SH-SY5Y (cell line): ENCODE results near the gene CTNNBIP1.

Experiments used
- GATA2 ChIP-seq: IDR thresholded peaks from 2 replicates; pipeline ENCODE4 v1.6.1; 2011; ENCODE audit warnings: mild to moderate bottlenecking, low read depth, low read length
- GATA3 ChIP-seq: IDR thresholded peaks from 2 replicates; pipeline ENCODE4 v1.6.1; 2011; ENCODE audit warnings: low read depth, mild to moderate bottlenecking, low read length, moderate library complexity

DNA sequence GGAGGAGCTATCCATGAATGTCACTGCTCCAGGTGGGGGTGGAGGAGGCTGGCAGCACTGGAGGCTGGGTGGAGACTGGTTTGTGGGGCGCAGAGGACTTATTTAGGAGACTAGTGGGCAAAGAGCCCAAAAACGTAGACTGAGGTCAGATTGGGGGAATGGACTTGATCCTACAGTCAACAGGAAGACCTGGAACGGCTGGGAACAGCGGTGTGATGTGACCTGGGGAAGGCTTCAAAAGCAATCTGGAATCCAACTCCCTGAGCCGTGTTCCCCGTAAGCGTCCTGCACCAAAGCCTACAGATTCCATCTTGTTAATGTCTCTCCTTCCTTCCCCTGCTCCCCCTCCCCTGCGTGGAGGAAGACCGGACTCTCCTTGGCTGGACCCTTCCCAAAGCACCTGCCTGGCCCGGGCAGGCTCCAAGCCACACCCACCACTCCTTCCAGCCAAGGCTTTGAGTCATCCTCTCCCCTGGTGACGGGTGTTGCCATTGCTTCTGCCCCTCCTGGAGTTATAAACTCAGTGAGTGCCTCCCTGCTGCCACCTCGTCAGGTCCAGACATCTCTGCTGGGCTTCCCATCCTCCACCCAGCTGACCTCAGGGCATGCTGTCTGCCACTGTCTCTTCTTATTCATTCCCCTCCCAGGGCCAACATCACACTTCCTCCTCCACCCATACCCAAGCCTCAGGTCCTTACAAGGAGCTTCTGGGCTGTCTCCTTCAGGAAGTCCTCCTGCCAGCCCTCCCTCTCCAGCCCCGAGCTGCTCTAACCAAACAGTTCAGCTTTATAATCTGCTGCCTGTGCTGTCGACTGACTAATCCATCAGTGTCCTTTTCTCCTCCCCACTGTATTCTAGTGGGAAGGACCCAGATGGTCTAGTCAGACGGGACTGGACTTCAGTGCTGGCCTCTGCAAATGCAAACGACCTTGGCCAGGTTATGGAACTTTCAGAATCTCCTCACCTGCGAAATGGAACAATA, 84.7 kb downstream of the CTNNBIP1 start:
- TF ChIP-seq GATA2, result no peak
- TF ChIP-seq GATA3, result no peak
